K562 (cell line): Measurements from ENCODE around the gene LTBP1.

Experiments
- ARNT ChIP-seq, 2 experiments: fragments of 450-650 bp; IDR thresholded peaks; 2 replicates each; pipeline ENCODE4 v1.6.1; 2016; ENCODE audit warnings: mild to moderate bottlenecking in 1 of 2
- CBX5 ChIP-seq: IDR thresholded peaks from 2 replicates; pipeline ENCODE4 v1.6.1; 2014; ENCODE audit warnings: low read depth, borderline replicate concordance
- CTCF ChIP-seq, 3 experiments: IDR thresholded peaks in 2 of 3; conservative IDR thresholded peaks in 1 of 3; 2 replicates each; pipeline ENCODE4 v1.5.1; 2011 to 2012; ENCODE audit warnings: low read length in 3 of 3, mild to moderate bottlenecking in 3 of 3, control low read depth in 2 of 3, improper control_type of control experiment in 1 of 3, inconsistent platforms in 1 of 3, low read depth in 1 of 3, mixed read lengths in 1 of 3, moderate library complexity in 1 of 3; ENCODE audit not compliant: insufficient read depth in 2 of 3
- KAT7 ChIP-seq: sonication (generic); formaldehyde crosslinking; IDR thresholded peaks from 2 replicates; pipeline ENCODE4 v1.8.0; 2022; ENCODE audit warnings: missing genetic modification reagents, mild to moderate bottlenecking, borderline replicate concordance
- MYC ChIP-seq, 2 experiments: fragments of 250-450 bp in 1 of 2; sonication (Bioruptor Pico) in 1 of 2; IDR thresholded peaks; 2 replicates each; pipeline versions ENCODE4 v1.5.1 to v1.6.1; 2012 to 2021; ENCODE audit warnings: low read depth in 2 of 2, borderline replicate concordance in 1 of 2, improper control_type of control experiment in 1 of 2, low read length in 1 of 2, mild to moderate bottlenecking in 1 of 2, moderate library complexity in 1 of 2
- RCOR1 ChIP-seq, 2 experiments: IDR thresholded peaks; 2 replicates each; pipeline ENCODE4 v1.6.1; 2012; ENCODE audit warnings: low read depth in 2 of 2, low read length in 2 of 2, borderline replicate concordance in 1 of 2, improper control_type of control experiment in 1 of 2
- ZNF384 ChIP-seq: IDR thresholded peaks from 2 replicates; pipeline ENCODE4 v1.6.1; 2012; ENCODE audit warnings: low read depth, low read length, improper control_type of control experiment

- TF ChIP-seq RCOR1 (IDR thresholded peaks at IDR 0.05; ENCODE audit: borderline replicate concordance in 1 of 2, low read depth in 2 of 2, low read length in 2 of 2) (no peak), CTCF (IDR thresholded peaks at IDR 0.05 in 2 of 3, conservative IDR thresholded peaks at IDR 0.05 in 1 of 3; ENCODE audit: insufficient read depth in 2 of 3, low read depth in 1 of 3, low read length in 3 of 3) (no peak), ZNF384 (no peak), CBX5 (no peak), ARNT (IDR thresholded peaks at IDR 0.05) (no peak), MYC (IDR thresholded peaks at IDR 0.05; ENCODE audit: low read depth, low read length) (no peak), MYC (CRISPR knock-in tag; IDR thresholded peaks at IDR 0.05; ENCODE audit: borderline replicate concordance, low read depth) (no peak), KAT7 (CRISPR knock-in tag) (no peak)
These were observed 486.1 kb downstream of the LTBP1 start for GRCh38 chr2:33432871-33433270.
